ENCODE measurements around the gene NOC3L.
"Not testable (repeated sequence)": the region's sequence is repeated elsewhere in the genome, so short reads cannot be mapped to it uniquely, and the experiment has no call there.

The NOC3L gene

DNA sequence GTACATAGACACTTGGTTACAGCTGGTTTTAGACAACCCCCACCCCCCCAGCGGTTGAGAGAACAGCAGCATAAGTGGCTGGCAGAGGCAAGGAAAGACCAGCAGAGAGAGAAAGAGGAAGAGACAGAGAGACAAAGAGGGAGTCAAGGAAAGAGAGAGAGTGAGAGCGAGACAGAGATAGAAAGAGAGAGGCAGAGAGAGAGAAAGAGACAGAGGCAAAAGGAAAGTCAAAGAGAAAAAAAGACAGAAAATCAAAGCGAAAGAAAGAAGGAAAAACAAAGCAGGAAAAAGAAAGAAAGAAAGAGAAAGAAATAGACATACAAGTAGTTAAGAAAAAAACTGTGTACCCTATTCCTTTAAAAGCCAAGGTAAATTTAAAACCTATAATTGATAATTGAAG is 23.0 kb upstream of the NOC3L start:
- not testable (repeated sequence) for H3K4me1 Mint-ChIP-seq (ENCODE audit: low read depth); H3K36me3 Mint-ChIP-seq (ENCODE audit: low read depth); H3K4me3 Mint-ChIP-seq; H3K27me3 Mint-ChIP-seq; H3K9me3 Mint-ChIP-seq; H3K27ac Mint-ChIP-seq

- Mint-ChIP-seq H3K36me3 (ENCODE audit: low read depth) (no peaks in the 10 kb centered on the region), H3K9me3 (no peaks in the 10 kb centered on the region), H3K27ac (no peak overlapping the region), H3K27me3 (peaks cover 7% of the 10 kb centered on the region), H3K4me1 (ENCODE audit: low read depth) (no peaks in the 10 kb centered on the region), H3K4me3 (no peak overlapping the region)
Observed at GRCh38 chr10:94383530-94383929, 20.8 kb upstream of the NOC3L start.

DNA sequence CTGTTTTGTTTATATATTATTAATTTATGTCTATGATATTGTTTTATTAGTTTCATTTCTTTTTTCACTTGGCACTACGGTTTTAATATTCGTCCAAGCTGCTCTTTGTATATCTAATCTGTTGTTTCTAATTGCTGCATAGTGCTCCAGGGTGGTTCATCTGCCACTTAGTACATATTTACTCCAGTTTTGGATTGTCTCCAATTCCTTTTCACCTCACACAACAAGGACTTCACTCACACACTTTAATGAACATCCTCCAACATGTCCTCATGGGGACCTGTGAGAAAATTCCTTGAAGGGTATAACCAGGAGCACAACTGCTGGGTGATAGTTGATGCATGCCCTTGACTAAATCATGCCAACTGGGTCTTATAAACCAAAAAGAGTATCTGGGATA is 14.1 kb upstream of the NOC3L start:
- no peak overlapping the region for H3K27ac Mint-ChIP-seq
- no peaks in the 10 kb centered on the region for H3K4me1 Mint-ChIP-seq (ENCODE audit: low read depth)
- no peak overlapping the region for H3K4me3 Mint-ChIP-seq
- peaks cover 42% of the 10 kb centered on the region for H3K27me3 Mint-ChIP-seq
- no peaks in the 10 kb centered on the region for H3K36me3 Mint-ChIP-seq (ENCODE audit: low read depth)
- no peaks in the 10 kb centered on the region for H3K9me3 Mint-ChIP-seq

DNA sequence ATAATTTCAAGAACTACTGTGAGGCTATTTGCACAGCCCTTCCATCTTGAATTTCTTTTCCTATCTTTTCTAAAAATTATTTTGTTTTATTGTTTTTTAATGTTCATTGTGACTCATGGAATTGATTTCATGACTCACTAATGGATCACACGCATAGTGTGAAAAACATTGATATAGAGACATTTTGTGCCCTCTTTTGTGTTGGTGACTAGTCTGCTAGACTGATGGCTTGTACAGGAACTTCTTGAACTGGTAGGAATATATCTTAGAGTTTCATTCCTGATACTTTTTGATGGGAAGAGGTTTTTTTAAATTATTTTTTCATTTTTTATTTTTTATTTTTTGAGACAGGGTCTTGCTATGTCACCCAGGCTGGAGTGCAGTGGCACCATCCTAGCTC is 12.6 kb upstream of the NOC3L start:
- Mint-ChIP-seq H3K36me3 (ENCODE audit: low read depth) (no peaks in the 10 kb centered on the region), H3K27me3 (peaks cover 43% of the 10 kb centered on the region), H3K4me3 (no peak overlapping the region), H3K9me3 (no peaks in the 10 kb centered on the region), H3K27ac (no peak overlapping the region), H3K4me1 (ENCODE audit: low read depth) (no peaks in the 10 kb centered on the region)

DNA sequence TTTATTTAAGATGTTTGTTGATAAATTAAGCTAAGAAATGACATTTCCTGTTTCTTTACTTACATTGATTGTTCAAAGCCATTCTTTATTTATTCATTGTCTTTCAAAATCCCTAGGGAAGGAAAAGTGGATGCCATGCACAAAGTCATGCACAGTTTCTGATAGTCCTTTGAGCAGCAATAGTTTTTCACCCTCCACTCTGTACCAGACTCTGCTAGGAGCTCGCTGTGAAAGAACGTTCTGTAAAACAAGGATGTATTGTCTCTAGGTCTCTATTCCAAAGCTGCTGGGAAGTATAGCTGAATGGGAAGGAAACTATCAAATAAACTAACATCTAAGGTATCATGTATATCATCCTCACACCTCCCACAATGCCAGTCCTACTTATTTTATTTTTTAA is 7.8 kb upstream of the NOC3L start:
- Mint-ChIP-seq H3K4me3 (no peak overlapping the region), H3K27ac (no peak overlapping the region), H3K36me3 (ENCODE audit: low read depth) (no peaks in the 10 kb centered on the region), H3K4me1 (ENCODE audit: low read depth) (no peaks in the 10 kb centered on the region), H3K9me3 (no peaks in the 10 kb centered on the region), H3K27me3 (peaks cover 34% of the 10 kb centered on the region)

- Mint-ChIP-seq H3K27me3 (peaks cover 16% of the 10 kb centered on the region), H3K9me3 (no peaks in the 10 kb centered on the region), H3K36me3 (ENCODE audit: low read depth) (peaks cover 1% of the 10 kb centered on the region), H3K4me1 (ENCODE audit: low read depth) (peaks cover 9% of the 10 kb centered on the region), H3K27ac (no peak overlapping the region), H3K4me3 (no peak overlapping the region)
Observed at GRCh38 chr10:94366382-94366781, 3.6 kb upstream of the NOC3L start.

GRCh38 chr10:94364482-94364881 is 1.7 kb upstream of the NOC3L start:
- Mint-ChIP-seq H3K4me3 (no peak overlapping the region), H3K9me3 (no peaks in the 10 kb centered on the region), H3K36me3 (ENCODE audit: low read depth) (peaks cover 15% of the 10 kb centered on the region), H3K27ac (no peak overlapping the region), H3K27me3 (peaks cover 14% of the 10 kb centered on the region), H3K4me1 (ENCODE audit: low read depth) (peaks cover 23% of the 10 kb centered on the region)

DNA sequence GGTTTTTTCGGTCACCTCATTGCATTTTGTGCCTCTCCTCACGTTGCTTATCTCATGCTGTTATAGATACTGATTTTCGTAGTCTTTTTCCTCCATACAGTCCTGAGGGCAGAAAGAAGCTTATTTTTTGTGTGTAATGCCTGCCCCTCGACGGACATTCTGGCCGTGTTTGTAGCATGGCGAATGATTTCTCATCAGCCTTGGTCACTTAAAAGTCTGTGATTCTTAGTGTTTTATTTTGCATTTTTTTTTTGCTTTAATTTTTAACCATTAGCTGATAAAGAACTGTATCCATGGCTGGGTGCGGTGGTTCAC is 469 bp upstream of the NOC3L start:
- peaks cover 11% of the 10 kb centered on the region for H3K27me3 Mint-ChIP-seq
- peak overlapping the region; percentile 95 for H3K27ac Mint-ChIP-seq
- peak overlapping the region; percentile 98 for H3K4me3 Mint-ChIP-seq
- H3K9me3 Mint-ChIP-seq = no peaks in the 10 kb centered on the region
- peaks cover 28% of the 10 kb centered on the region for H3K36me3 Mint-ChIP-seq (ENCODE audit: low read depth)
- H3K4me1 Mint-ChIP-seq (ENCODE audit: low read depth) = peaks cover 32% of the 10 kb centered on the region

DNA sequence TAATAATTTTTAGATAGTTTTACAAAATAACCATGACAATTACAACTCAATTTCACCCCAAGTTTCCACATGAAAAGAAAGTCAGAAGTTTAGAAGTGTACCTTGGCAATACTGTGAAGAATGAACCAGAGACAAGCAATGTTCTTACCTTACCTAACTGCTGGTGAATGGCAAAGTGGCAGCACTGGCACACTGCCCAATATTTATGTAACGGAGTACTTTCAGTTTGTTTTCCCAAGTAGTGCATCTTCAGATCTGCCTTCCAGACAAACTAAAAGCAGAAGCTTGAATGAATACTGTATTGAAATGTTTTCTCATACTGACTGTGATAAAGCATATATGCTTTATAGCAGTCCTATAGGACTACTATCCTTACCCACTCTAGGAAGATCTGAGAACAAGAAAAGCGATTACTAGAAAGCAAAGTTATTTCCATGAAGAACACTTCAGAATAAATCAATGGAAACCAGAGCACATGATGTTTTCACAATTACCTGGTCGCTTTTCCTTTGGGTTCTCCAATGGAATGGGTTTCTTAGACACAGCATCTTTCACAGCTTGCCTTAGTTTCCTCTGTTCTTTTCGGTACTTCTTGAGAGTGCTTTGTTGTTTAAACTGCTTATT is 1.5 kb downstream of the NOC3L start:
- H3K4me1 Mint-ChIP-seq (ENCODE audit: low read depth) = peaks cover 41% of the 10 kb centered on the region
- peaks cover 45% of the 10 kb centered on the region for H3K36me3 Mint-ChIP-seq (ENCODE audit: low read depth)
- H3K27ac Mint-ChIP-seq = peak overlapping the region; percentile 95
- no peaks in the 10 kb centered on the region for H3K9me3 Mint-ChIP-seq
- peak overlapping the region; percentile 98 for H3K4me3 Mint-ChIP-seq
- H3K27me3 Mint-ChIP-seq = peaks cover 11% of the 10 kb centered on the region

- peaks cover 62% of the 10 kb centered on the region for H3K36me3 Mint-ChIP-seq (ENCODE audit: low read depth)
Observed at GRCh38 chr10:94358480-94358879, 4.3 kb downstream of the NOC3L start.

DNA sequence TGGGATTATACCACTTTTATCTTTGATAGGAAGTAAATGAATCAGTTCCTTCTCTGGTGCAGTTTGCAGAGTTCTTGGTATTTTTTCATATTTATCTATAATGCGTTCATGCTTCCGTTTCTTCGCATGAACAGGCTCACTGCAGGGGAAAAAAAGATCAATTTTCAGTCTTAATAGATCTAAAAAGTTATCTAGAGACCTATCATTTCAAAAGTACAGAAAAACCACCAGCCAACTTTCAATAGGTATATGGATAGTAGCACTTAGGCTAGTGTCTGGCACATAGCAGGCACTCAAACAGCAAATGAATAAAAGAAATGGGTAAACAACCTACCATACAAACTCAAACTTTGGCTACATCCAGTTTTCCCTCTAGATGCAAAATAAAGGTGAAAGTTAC is 5.5 kb downstream of the NOC3L start:
- peaks cover 71% of the 10 kb centered on the region for H3K36me3 Mint-ChIP-seq (ENCODE audit: low read depth)
- H3K27me3 Mint-ChIP-seq = no peaks in the 10 kb centered on the region
- no peak overlapping the region for H3K27ac Mint-ChIP-seq
- H3K9me3 Mint-ChIP-seq = no peaks in the 10 kb centered on the region
- H3K4me3 Mint-ChIP-seq = no peak overlapping the region
- H3K4me1 Mint-ChIP-seq (ENCODE audit: low read depth) = peaks cover 34% of the 10 kb centered on the region

More at GRCh38 chr10:94358480-94358879, 4.3 kb downstream of the NOC3L start:
- H3K27ac Mint-ChIP-seq = no peak overlapping the region
- peaks cover 41% of the 10 kb centered on the region for H3K4me1 Mint-ChIP-seq (ENCODE audit: low read depth)
- H3K9me3 Mint-ChIP-seq = no peaks in the 10 kb centered on the region
- H3K4me3 Mint-ChIP-seq = no peak overlapping the region
- no peaks in the 10 kb centered on the region for H3K27me3 Mint-ChIP-seq

DNA sequence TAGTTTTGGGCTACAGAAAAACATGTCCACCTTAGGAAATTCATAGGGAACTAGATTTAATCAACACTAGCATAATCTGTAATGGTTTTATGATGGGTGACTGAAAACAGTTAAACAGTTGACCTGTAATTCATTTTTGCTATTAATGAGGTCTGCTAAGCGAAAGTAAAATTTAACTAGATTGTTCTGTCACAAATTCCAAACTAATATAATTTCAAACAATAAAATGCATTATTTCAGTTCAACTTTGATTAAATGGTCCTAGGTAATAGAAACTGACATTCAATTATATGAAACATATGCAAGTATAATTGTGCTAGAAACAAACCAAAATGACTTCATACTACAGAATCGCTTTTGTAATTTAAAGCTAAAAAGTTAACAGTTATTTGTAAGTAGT is 6.9 kb downstream of the NOC3L start:
- Mint-ChIP-seq H3K4me1 (ENCODE audit: low read depth) (peaks cover 27% of the 10 kb centered on the region), H3K36me3 (ENCODE audit: low read depth) (peaks cover 78% of the 10 kb centered on the region), H3K27ac (no peak overlapping the region), H3K9me3 (no peaks in the 10 kb centered on the region), H3K4me3 (no peak overlapping the region), H3K27me3 (no peaks in the 10 kb centered on the region)

DNA sequence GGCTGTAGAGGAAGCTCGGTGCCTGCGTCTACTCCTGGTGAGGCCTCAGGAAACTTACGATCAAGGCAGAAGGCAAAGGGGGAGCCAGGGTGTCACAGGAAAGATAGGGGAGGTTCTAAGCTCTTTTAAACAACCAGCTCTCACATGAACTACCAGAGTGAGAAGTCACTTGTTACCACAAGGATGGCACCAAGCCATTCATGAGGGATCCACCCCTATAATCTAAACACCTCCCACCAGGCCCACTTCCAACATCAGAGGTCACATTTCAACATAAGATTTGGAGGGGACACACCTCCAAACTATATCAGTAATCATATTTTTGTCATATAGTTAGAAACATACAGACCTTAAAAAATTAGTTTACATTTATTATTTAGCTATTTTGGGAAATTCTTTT is 9.4 kb downstream of the NOC3L start:
- no peaks in the 10 kb centered on the region for H3K27me3 Mint-ChIP-seq
- no peak overlapping the region for H3K4me3 Mint-ChIP-seq
- peaks cover 70% of the 10 kb centered on the region for H3K36me3 Mint-ChIP-seq (ENCODE audit: low read depth)
- peaks cover 9% of the 10 kb centered on the region for H3K4me1 Mint-ChIP-seq (ENCODE audit: low read depth)
- H3K9me3 Mint-ChIP-seq = no peaks in the 10 kb centered on the region
- no peak overlapping the region for H3K27ac Mint-ChIP-seq

- H3K27me3 Mint-ChIP-seq = no peaks in the 10 kb centered on the region
- H3K36me3 Mint-ChIP-seq (ENCODE audit: low read depth) = peaks cover 66% of the 10 kb centered on the region
- H3K9me3 Mint-ChIP-seq = no peaks in the 10 kb centered on the region
- H3K4me1 Mint-ChIP-seq (ENCODE audit: low read depth) = no peaks in the 10 kb centered on the region
- H3K4me3 Mint-ChIP-seq = no peak overlapping the region
- no peak overlapping the region for H3K27ac Mint-ChIP-seq
Observed at GRCh38 chr10:94351089-94351488, 11.7 kb downstream of the NOC3L start.

- H3K9me3 Mint-ChIP-seq; H3K4me3 Mint-ChIP-seq; H3K4me1 Mint-ChIP-seq (ENCODE audit: low read depth); H3K27me3 Mint-ChIP-seq; H3K27ac Mint-ChIP-seq: not testable (repeated sequence)
- peaks cover 70% of the 10 kb centered on the region for H3K36me3 Mint-ChIP-seq (ENCODE audit: low read depth)
Observed at GRCh38 chr10:94350500-94350899, 12.2 kb downstream of the NOC3L start.

- H3K4me3 Mint-ChIP-seq = no peak overlapping the region
- no peaks in the 10 kb centered on the region for H3K27me3 Mint-ChIP-seq
- no peaks in the 10 kb centered on the region for H3K4me1 Mint-ChIP-seq (ENCODE audit: low read depth)
- peaks cover 72% of the 10 kb centered on the region for H3K36me3 Mint-ChIP-seq (ENCODE audit: low read depth)
- no peaks in the 10 kb centered on the region for H3K9me3 Mint-ChIP-seq
- no peak overlapping the region for H3K27ac Mint-ChIP-seq
Observed at GRCh38 chr10:94349327-94349726, 13.4 kb downstream of the NOC3L start.

All from stimulated activated naive CD8-positive, alpha-beta T cell treated with anti-CD3 and anti-CD28 coated beads, Interleukin-15, Interleukin-2, amounts not matched to agents 100 ng/mL and 50 ng/mL, for 24 hours (primary cell).